SK-N-MC (cell line): Measurements from ENCODE around the gene TBP.

Experiments
- EZH2 ChIP-seq: fragments of 200-600 bp; sonication (generic); IDR thresholded peaks from one replicate; pipeline ENCODE4 v1.6.1; 2017; ENCODE audit warnings: antibody characterized with exemption
- FOXP2 ChIP-seq: optimal IDR thresholded peaks from 2 replicates; pipeline ENCODE3; 2011; ENCODE audit warnings: mild to moderate bottlenecking, moderate library complexity; ENCODE audit not compliant: insufficient read depth; ENCODE audit errors: extremely low read length, control extremely low read depth

DNA sequence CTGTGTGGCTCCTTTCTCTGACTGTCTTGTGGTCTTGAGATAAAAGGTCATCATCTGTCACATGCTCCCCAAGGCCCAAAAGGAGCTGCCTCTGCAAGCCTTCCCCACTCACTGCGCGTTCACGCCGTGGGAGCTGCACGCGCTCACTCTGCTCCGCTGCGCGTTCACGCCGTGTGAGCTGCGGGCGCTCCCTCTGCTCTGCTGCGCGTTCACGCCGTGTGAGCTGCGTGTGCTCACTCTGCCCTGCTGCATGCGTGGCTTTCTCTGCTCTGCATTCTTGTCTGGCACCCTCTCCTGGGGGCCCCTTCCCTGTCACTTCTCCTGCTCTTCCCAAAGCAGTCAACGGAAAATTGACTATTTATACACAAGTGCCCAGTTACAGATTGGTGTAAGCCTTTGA is 43.5 kb upstream of the TBP start:
- TF ChIP-seq EZH2: no peak
- no peak for TF ChIP-seq FOXP2
